Coronary artery (tissue), 2 donors: ENCODE measurements around the gene ABCB4.

Source experiments
- DNase-seq: peaks from one replicate; pipeline ENCODE4 v3.0.0-alpha.2; 2017; ENCODE audit warnings: low spot score
- H3K27ac ChIP-seq, 2 donors: fragments of 200-600 bp; sonication (generic); one replicate each; pipeline ENCODE4 v1.5.1; 2016 to 2019
- H3K4me3 ChIP-seq: fragments of 200-600 bp; sonication (generic); 2 replicates; pipeline ENCODE4 v1.5.1; 2016; ENCODE audit warnings: mild to moderate bottlenecking, moderate library complexity
- TF ChIP-seq, protein P1 (sequence below): fragments of 200-600 bp; sonication (generic); IDR thresholded peaks from one replicate; pipeline ENCODE4 v1.5.1; 2019; ENCODE audit warnings: antibody characterized with exemption

ABCB4 gene

DNA sequence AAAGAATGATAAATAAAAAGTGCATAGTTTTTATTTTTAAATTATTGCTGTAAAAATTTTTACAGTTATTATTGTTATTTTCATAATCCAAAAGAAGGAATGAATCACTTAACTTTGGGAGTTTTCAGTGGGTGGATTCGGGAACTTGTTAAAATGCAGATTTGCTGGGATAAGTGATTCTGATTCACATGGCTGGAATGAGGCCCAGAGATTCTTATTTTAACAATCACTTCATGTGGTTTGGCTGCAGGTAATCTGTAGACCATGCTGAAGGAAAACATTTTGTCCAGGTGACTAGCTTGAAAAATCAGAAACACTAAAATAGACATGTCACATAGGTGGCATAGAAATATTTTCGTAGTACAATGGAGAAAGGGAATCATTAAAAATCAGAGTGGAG lies 116.1 kb downstream of the ABCB4 start:
- H3K4me3 ChIP-seq: no peak overlapping the region
- H3K27ac ChIP-seq: no peak overlapping the region
- TF ChIP-seq, protein P1, sequence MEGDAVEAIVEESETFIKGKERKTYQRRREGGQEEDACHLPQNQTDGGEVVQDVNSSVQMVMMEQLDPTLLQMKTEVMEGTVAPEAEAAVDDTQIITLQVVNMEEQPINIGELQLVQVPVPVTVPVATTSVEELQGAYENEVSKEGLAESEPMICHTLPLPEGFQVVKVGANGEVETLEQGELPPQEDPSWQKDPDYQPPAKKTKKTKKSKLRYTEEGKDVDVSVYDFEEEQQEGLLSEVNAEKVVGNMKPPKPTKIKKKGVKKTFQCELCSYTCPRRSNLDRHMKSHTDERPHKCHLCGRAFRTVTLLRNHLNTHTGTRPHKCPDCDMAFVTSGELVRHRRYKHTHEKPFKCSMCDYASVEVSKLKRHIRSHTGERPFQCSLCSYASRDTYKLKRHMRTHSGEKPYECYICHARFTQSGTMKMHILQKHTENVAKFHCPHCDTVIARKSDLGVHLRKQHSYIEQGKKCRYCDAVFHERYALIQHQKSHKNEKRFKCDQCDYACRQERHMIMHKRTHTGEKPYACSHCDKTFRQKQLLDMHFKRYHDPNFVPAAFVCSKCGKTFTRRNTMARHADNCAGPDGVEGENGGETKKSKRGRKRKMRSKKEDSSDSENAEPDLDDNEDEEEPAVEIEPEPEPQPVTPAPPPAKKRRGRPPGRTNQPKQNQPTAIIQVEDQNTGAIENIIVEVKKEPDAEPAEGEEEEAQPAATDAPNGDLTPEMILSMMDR: no peak
- DNase-seq: no peak

DNA sequence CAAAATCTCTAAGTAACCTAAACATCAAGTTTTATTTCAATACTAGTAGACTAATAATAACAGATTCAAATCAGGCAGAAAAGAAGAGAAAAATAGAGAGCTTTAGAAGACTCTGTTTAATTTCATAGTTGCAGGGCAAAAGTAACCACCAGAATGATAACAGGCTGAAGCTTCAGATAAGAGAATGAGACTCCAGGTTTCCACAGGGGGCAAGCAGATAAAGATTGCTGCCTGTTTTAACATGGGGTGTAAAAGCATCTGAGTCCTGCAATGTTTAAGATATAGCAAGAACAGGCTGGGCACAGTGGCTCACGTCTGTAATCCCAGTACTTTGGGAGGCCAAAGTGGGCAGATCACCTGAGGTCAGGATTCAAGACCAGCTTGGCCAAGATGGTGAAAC lies 119.0 kb downstream of the ABCB4 start:
- no peak for DNase-seq

DNA sequence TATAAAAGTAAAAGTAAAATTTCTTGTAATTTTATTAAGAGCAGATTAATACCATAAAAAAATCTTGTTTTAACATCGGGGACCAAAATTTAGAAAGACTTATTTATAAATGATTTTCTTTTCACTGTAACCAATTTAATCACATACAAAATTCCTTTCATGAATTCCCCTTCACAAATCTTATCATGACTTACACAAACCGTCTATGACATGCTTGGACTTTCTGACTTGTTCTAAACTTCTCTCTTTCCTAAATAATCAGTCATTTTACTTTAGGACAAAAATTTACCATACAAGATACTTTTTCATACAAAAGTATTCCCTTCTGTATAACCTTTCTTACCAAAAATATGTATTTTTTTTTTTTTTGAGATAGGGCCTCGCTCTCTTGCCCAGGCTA lies 120.7 kb downstream of the ABCB4 start:
- no peak overlapping the region for H3K27ac ChIP-seq
- no peak overlapping the region for H3K4me3 ChIP-seq
- no peak for DNase-seq
- TF ChIP-seq, protein P1: no peak

More for the DNA sequence above, 119.0 kb downstream of the ABCB4 start:
- TF ChIP-seq, protein P1: no peak
- Histone ChIP-seq H3K4me3 (no peak overlapping the region), H3K27ac (no peak overlapping the region)
